Upper lobe of right lung (tissue), 1 donor: ENCODE results near the gene CNFN. TPM values are rescaled to one million over a fixed set of nuclear protein-coding genes. Genes with fewer than 3 reads are reported as not detected.

Experiments
- ATAC-seq: fragments of 200-7000 bp; cut with Tn5 transposase; one replicate; pipeline ENCODE4 v1.9.1; 2020; ENCODE audit warnings: mild to moderate bottlenecking, moderate library complexity
- DNase-seq: peaks from one replicate; pipeline ENCODE4 v3.0.0-alpha.2; 2020
- H3K27ac ChIP-seq: fragments of 200-600 bp; one replicate; pipeline ENCODE4 v1.8.0; 2022
- H3K27me3 ChIP-seq: fragments of 200-600 bp; one replicate; pipeline ENCODE4 v1.8.0; 2022; ENCODE audit warnings: mild to moderate bottlenecking
- H3K36me3 ChIP-seq: fragments of 200-600 bp; one replicate; pipeline ENCODE4 v1.8.0; 2022
- H3K4me1 ChIP-seq: fragments of 200-600 bp; one replicate; pipeline ENCODE4 v1.8.0; 2022
- H3K4me3 ChIP-seq: fragments of 200-600 bp; one replicate; pipeline ENCODE4 v1.8.0; 2022; ENCODE audit warnings: mild to moderate bottlenecking
- H3K9me3 ChIP-seq: fragments of 200-600 bp; one replicate; pipeline ENCODE4 v1.8.0; 2022
- CTCF ChIP-seq: fragments of 200-600 bp; IDR thresholded peaks from one replicate; pipeline ENCODE4 v1.8.0; 2022; ENCODE audit warnings: antibody characterized with exemption
- intact Hi-C: fragments of 100-400 bp; cut with DNase I; formaldehyde crosslinking; loops from one replicate; pipeline ENCODE4 v1.11.0; 2022
- total RNA-seq: library from RNA; stranded (reverse); fragmentation: NEBNext Ultra II Directional; extraction: Animal tissue kit (Norgen Biotek cat#: 25700); gene quantifications from one replicate; pipeline ENCODE4 v1.2.1, GENCODE V29; 2021
- donor health status: DM: no; HTN: yes; CAD: no; lungs with severe emphysema.

CNFN gene
- total RNA-seq, 1 donor from 2014 or later: 0.87 TPM

GRCh38 chr19:42370626-42371175, 19.4 kb downstream of the CNFN start:
- no peak for TF ChIP-seq CTCF
- Histone ChIP-seq H3K36me3 (no peaks in the 10 kb centered on the region), H3K4me3 (no peak overlapping the region), H3K27me3 (no peaks in the 10 kb centered on the region), H3K4me1 (no peaks in the 10 kb centered on the region), H3K9me3 (no peaks in the 10 kb centered on the region), H3K27ac (no peak overlapping the region)
- intact Hi-C loops: no loop called here
- ATAC-seq (no peak), DNase-seq (no peak)

GRCh38 chr19:42370068-42370520, 20.0 kb downstream of the CNFN start:
- TF ChIP-seq CTCF: no peak
- ATAC-seq: no peak
- no peak for DNase-seq
- intact Hi-C loops: no loop called here
- no peak overlapping the region for H3K27ac ChIP-seq
- H3K9me3 ChIP-seq: no peaks in the 10 kb centered on the region
- H3K4me1 ChIP-seq: no peaks in the 10 kb centered on the region
- H3K36me3 ChIP-seq: no peaks in the 10 kb centered on the region
- no peak overlapping the region for H3K4me3 ChIP-seq
- no peaks in the 10 kb centered on the region for H3K27me3 ChIP-seq

GRCh38 chr19:42369433-42370067, 20.5 kb downstream of the CNFN start:
- no peak for ATAC-seq

GRCh38 chr19:42368765-42369164, 21.3 kb downstream of the CNFN start:
- TF ChIP-seq CTCF: no peak
- DNase-seq (no peak), ATAC-seq (no peak)
- H3K27ac ChIP-seq: no peak overlapping the region
- no peaks in the 10 kb centered on the region for H3K9me3 ChIP-seq
- peaks cover 2% of the 10 kb centered on the region for H3K36me3 ChIP-seq
- H3K4me1 ChIP-seq: no peaks in the 10 kb centered on the region
- intact Hi-C loops: no loop called here
- no peaks in the 10 kb centered on the region for H3K27me3 ChIP-seq
- no peak overlapping the region for H3K4me3 ChIP-seq

More at GRCh38 chr19:42369433-42370067, 20.5 kb downstream of the CNFN start:
- H3K9me3 ChIP-seq: no peaks in the 10 kb centered on the region
- no peak overlapping the region for H3K27ac ChIP-seq
- intact Hi-C loops: no loop called here
- no peaks in the 10 kb centered on the region for H3K4me1 ChIP-seq
- no peak for DNase-seq
- no peaks in the 10 kb centered on the region for H3K36me3 ChIP-seq
- TF ChIP-seq CTCF: no peak
- H3K4me3 ChIP-seq: no peak overlapping the region
- no peaks in the 10 kb centered on the region for H3K27me3 ChIP-seq

- DNase-seq (no peak), ATAC-seq (no peak)
- H3K4me3 ChIP-seq: no peak overlapping the region
- intact Hi-C loops: no loop called here
- TF ChIP-seq CTCF: no peak
- H3K36me3 ChIP-seq: peaks cover 5% of the 10 kb centered on the region
- no peak overlapping the region for H3K27ac ChIP-seq
- H3K4me1 ChIP-seq: no peaks in the 10 kb centered on the region
- no peaks in the 10 kb centered on the region for H3K9me3 ChIP-seq
- H3K27me3 ChIP-seq: no peaks in the 10 kb centered on the region
Observed at GRCh38 chr19:42368360-42368759, 21.7 kb downstream of the CNFN start.
